Neural progenitor cell (in vitro differentiated cells): Measurements from ENCODE around the gene CPNE1. TPM values are rescaled to one million over a fixed set of nuclear protein-coding genes. Genes with fewer than 3 reads are reported as not detected.

Experiments used
- DNase-seq: peaks from one replicate; pipeline ENCODE4 v3.0.0-alpha.2; 2016; ENCODE audit warnings: low spot score
- H2AFZ ChIP-seq: fragments of 200-600 bp; sonication (generic); replicated peaks from 2 replicates; pipeline ENCODE4 v1.6.1; 2016; ENCODE audit warnings: antibody characterized with exemption
- H3F3A ChIP-seq: fragments of 200-600 bp; sonication (generic); 2 replicates; pipeline ENCODE4 v1.6.1; 2016; ENCODE audit warnings: antibody characterized with exemption, low read depth
- H3K27ac ChIP-seq: fragments of 200-600 bp; sonication (generic); 2 replicates; pipeline ENCODE4 v1.5.1; 2016; ENCODE audit warnings: mild to moderate bottlenecking
- H3K27me3 ChIP-seq: fragments of 200-600 bp; sonication (generic); 2 replicates; pipeline ENCODE4 v1.6.1; 2016; ENCODE audit warnings: mild to moderate bottlenecking, moderate library complexity
- H3K36me3 ChIP-seq: fragments of 200-600 bp; sonication (generic); 2 replicates; pipeline ENCODE4 v1.5.1; 2016
- H3K4me1 ChIP-seq: fragments of 200-600 bp; sonication (generic); 2 replicates; pipeline ENCODE4 v1.6.1; 2016; ENCODE audit warnings: mixed run types
- H3K4me2 ChIP-seq: fragments of 200-600 bp; sonication (generic); 2 replicates; pipeline ENCODE4 v1.6.1; 2016
- H3K4me3 ChIP-seq: fragments of 200-600 bp; sonication (generic); 2 replicates; pipeline ENCODE4 v1.5.1; 2016
- H3K79me2 ChIP-seq: fragments of 200-600 bp; sonication (generic); 2 replicates; pipeline ENCODE4 v1.6.1; 2016; ENCODE audit warnings: low read depth
- H3K9ac ChIP-seq: fragments of 200-600 bp; sonication (generic); 2 replicates; pipeline ENCODE4 v1.6.1; 2016
- H3K9me3 ChIP-seq: fragments of 200-600 bp; sonication (generic); 2 replicates; pipeline ENCODE4 v1.5.1; 2016; ENCODE audit warnings: low read depth
- H4K20me1 ChIP-seq: fragments of 200-600 bp; sonication (generic); 2 replicates; pipeline ENCODE4 v1.6.1; 2016; ENCODE audit warnings: low read depth
- H3K27ac Mint-ChIP-seq: 3 replicates; pipeline ENCODE4 v1.8.0; 2021; ENCODE audit warnings: mixed read lengths
- H3K27me3 Mint-ChIP-seq: 2 replicates; pipeline ENCODE4 v1.8.0; 2022; ENCODE audit warnings: low read depth, mild to moderate bottlenecking, inconsistent platforms, moderate library complexity, mixed read lengths; ENCODE audit not compliant: insufficient read depth
- H3K36me3 Mint-ChIP-seq: 3 replicates; pipeline ENCODE4 v1.8.0; 2021; ENCODE audit warnings: mixed read lengths
- H3K4me1 Mint-ChIP-seq: 3 replicates; pipeline ENCODE4 v1.8.0; 2021; ENCODE audit warnings: mixed read lengths
- H3K4me3 Mint-ChIP-seq: 3 replicates; pipeline ENCODE4 v1.8.0; 2021; ENCODE audit warnings: mild to moderate bottlenecking, moderate library complexity, mixed read lengths
- H3K9me3 Mint-ChIP-seq: 3 replicates; pipeline ENCODE4 v1.8.0; 2020; ENCODE audit warnings: mixed read lengths
- EZH2 ChIP-seq: fragments of 200-600 bp; sonication (generic); IDR thresholded peaks from 2 replicates; pipeline ENCODE4 v1.6.1; 2017; ENCODE audit warnings: antibody characterized with exemption, mild to moderate bottlenecking, moderate library complexity
- EZH2phosphoT487 ChIP-seq: fragments of 200-600 bp; sonication (generic); IDR thresholded peaks from 2 replicates; pipeline ENCODE4 v1.6.1; 2017; ENCODE audit warnings: antibody characterized with exemption
- total RNA-seq: library from RNA; depleted of rRNA; stranded (reverse); fragments of >200 nt; gene quantifications from 2 replicates; pipeline ENCODE4 v1.2.3, GENCODE V29; 2015; ENCODE audit warnings: low replicate concordance
- TF ChIP-seq, protein P1 (sequence below): fragments of 200-600 bp; sonication (generic); IDR thresholded peaks from 2 replicates; pipeline ENCODE4 v1.5.1; 2017; ENCODE audit warnings: antibody characterized with exemption, mild to moderate bottlenecking

CPNE1 gene
- total RNA-seq, 1 donor from 2014 or later: 140 TPM

DNA sequence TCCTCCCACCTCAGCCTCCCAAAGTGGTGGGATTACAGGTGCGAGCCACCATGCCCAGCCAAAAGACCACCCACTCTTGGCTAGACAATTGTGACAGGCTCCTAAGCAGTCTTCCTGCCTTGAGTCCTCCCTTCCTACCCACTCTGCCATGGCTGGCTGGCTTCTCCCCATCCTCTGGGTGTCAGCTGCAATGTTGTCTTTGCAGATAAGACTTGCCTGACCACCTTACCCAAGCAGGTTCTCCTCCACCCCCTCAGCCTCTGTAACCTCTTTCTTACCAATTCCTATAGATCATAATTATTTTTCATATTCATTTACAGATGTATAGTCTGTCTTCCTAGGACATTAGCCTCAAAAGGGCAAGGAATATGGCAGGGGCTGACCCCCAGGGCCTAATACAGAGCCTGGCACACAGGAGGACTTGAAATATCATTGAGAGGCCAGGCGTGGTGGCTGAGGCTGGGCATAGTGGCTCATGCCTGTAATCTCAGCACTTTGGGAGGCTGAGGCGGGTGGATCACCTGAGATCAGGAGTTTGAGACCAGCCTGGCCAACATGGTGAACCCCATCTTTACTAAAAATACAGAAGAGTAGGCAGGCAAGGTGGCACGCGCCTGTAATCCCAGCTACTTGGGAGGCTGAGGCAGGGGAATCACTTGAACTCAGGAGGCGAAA is 77.8 kb downstream of the CPNE1 start:
- Histone ChIP-seq H2AFZ (no peak overlapping the region), H3K27ac (no peak overlapping the region), H3F3A (no peaks in the 10 kb centered on the region), H3K4me1 (no peaks in the 10 kb centered on the region), H3K9ac (no peak overlapping the region), H3K4me2 (no peak overlapping the region), H3K4me3 (no peak overlapping the region), H3K36me3 (no peaks in the 10 kb centered on the region), H3K9me3 (no peaks in the 10 kb centered on the region), H3K27me3 (no peaks in the 10 kb centered on the region), H3K79me2 (no peaks in the 10 kb centered on the region), H4K20me1 (no peaks in the 10 kb centered on the region)
- Mint-ChIP-seq H3K4me3 (no peak overlapping the region), H3K9me3 (no peaks in the 10 kb centered on the region), H3K36me3 (no peaks in the 10 kb centered on the region), H3K27ac (no peak overlapping the region), H3K27me3 (peaks cover 8% of the 10 kb centered on the region), H3K4me1 (no peaks in the 10 kb centered on the region)
- TF ChIP-seq EZH2phosphoT487 (no peak), EZH2 (no peak)
- TF ChIP-seq, protein P1, sequence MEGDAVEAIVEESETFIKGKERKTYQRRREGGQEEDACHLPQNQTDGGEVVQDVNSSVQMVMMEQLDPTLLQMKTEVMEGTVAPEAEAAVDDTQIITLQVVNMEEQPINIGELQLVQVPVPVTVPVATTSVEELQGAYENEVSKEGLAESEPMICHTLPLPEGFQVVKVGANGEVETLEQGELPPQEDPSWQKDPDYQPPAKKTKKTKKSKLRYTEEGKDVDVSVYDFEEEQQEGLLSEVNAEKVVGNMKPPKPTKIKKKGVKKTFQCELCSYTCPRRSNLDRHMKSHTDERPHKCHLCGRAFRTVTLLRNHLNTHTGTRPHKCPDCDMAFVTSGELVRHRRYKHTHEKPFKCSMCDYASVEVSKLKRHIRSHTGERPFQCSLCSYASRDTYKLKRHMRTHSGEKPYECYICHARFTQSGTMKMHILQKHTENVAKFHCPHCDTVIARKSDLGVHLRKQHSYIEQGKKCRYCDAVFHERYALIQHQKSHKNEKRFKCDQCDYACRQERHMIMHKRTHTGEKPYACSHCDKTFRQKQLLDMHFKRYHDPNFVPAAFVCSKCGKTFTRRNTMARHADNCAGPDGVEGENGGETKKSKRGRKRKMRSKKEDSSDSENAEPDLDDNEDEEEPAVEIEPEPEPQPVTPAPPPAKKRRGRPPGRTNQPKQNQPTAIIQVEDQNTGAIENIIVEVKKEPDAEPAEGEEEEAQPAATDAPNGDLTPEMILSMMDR: no peak
- no peak for DNase-seq

DNA sequence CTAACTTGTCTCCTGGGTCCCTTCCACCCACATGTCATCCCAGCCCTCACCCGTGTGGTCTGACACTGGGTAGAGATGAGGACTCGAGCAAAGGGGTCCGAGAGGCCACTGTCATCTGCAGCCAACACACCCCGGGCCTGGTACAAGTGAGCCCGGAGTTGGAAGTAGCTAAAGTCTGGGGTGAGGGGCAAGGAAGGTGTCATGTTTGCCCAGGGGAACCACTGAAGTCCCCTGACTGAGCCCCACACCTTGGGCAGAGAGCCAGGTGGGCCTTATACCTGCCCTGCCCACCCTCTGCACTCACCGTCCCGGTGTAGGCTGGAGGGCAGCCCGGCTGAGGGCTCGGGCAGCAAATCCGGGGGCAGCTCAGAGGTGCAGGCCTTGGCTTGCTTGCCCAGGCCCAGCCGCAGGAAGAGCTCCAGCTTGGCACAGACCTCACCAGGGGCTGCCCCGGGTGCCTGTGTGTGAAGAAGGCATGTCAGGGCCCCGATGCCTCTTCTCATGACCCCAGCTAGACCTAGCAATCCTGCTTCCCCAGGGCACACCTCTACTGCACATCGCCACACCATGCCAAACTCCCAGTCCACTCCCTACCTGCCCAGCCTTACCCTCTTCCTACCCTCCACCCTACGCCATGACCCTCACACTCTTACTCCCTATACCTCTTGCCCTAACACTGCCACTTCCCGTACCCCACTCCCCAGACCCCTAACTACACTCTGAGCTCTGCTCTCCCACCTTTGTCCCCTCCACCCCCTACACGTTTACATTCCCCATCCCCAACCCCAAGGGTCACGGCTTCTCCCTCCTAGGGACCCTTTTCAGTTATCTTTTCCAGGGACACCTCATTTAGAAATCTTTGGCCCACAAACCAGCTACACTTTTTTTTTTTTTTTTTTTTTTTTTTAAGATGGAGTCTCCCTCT is 80.8 kb downstream of the CPNE1 start:
- no peaks in the 10 kb centered on the region for H3K9me3 Mint-ChIP-seq
- H3K27me3 ChIP-seq: no peaks in the 10 kb centered on the region
- H3F3A ChIP-seq: peaks cover 2% of the 10 kb centered on the region
- no peaks in the 10 kb centered on the region for H3K4me1 Mint-ChIP-seq
- no peak overlapping the region for H3K4me2 ChIP-seq
- no peaks in the 10 kb centered on the region for H3K36me3 ChIP-seq
- H3K36me3 Mint-ChIP-seq: no peaks in the 10 kb centered on the region
- peaks cover 7% of the 10 kb centered on the region for H3K27me3 Mint-ChIP-seq
- no peak for DNase-seq
- H3K4me1 ChIP-seq: no peaks in the 10 kb centered on the region
- no peaks in the 10 kb centered on the region for H3K9me3 ChIP-seq
- H3K27ac ChIP-seq: no peak overlapping the region
- no peak overlapping the region for H3K27ac Mint-ChIP-seq
- H2AFZ ChIP-seq: no peak overlapping the region
- no peak overlapping the region for H3K4me3 Mint-ChIP-seq
- TF ChIP-seq, protein P1: no peak
- TF ChIP-seq EZH2phosphoT487 (no peak), EZH2 (no peak)
- H4K20me1 ChIP-seq: no peaks in the 10 kb centered on the region
- H3K4me3 ChIP-seq: no peak overlapping the region
- no peak overlapping the region for H3K9ac ChIP-seq
- no peaks in the 10 kb centered on the region for H3K79me2 ChIP-seq

DNA sequence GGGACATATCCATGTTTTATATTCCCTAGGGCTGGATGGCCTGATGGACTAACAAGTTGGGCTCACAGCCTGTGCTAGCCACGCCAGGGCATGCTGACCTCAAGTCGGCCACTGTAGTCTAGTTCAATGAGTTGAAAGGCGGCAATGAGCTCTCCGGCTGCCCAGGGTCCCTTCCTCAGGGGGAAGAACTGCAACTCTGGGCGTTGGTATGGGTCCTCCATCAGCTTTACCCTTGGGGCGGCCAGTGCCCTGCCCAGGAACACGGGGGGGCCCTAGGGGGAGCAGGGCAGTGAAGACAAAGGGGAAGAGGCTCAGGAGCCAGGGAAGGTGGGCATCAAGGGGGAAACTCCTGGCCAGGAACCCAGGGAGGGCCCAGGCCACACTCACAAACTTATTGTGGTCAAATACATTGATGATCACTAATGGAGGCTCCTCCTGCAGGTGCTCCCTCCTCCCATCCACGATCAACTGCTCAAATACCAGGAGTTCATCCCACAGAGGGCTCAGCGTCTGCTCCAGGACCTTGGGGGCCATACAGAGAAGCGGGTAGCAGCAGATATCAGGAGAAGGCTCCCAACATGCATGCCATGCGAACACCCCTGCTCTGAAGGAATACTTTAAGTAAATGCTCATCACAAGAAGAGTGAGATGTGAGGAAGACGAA is 81.8 kb downstream of the CPNE1 start:
- Mint-ChIP-seq H3K4me3 (no peak overlapping the region), H3K4me1 (no peaks in the 10 kb centered on the region), H3K9me3 (no peaks in the 10 kb centered on the region), H3K27ac (no peak overlapping the region), H3K27me3 (peaks cover 7% of the 10 kb centered on the region), H3K36me3 (no peaks in the 10 kb centered on the region)
- H3F3A ChIP-seq: peaks cover 2% of the 10 kb centered on the region
- no peak overlapping the region for H2AFZ ChIP-seq
- no peak overlapping the region for H3K9ac ChIP-seq
- no peaks in the 10 kb centered on the region for H3K9me3 ChIP-seq
- H3K4me1 ChIP-seq: no peaks in the 10 kb centered on the region
- H3K27ac ChIP-seq: no peak overlapping the region
- no peak overlapping the region for H3K4me2 ChIP-seq
- no peaks in the 10 kb centered on the region for H3K79me2 ChIP-seq
- H4K20me1 ChIP-seq: no peaks in the 10 kb centered on the region
- no peak overlapping the region for H3K4me3 ChIP-seq
- no peaks in the 10 kb centered on the region for H3K27me3 ChIP-seq
- no peaks in the 10 kb centered on the region for H3K36me3 ChIP-seq
- no peak for TF ChIP-seq EZH2
- TF ChIP-seq, protein P1: no peak
- no peak for TF ChIP-seq EZH2phosphoT487
- DNase-seq: no peak
